ENCODE measurements around the gene GNAZ.

DNA sequence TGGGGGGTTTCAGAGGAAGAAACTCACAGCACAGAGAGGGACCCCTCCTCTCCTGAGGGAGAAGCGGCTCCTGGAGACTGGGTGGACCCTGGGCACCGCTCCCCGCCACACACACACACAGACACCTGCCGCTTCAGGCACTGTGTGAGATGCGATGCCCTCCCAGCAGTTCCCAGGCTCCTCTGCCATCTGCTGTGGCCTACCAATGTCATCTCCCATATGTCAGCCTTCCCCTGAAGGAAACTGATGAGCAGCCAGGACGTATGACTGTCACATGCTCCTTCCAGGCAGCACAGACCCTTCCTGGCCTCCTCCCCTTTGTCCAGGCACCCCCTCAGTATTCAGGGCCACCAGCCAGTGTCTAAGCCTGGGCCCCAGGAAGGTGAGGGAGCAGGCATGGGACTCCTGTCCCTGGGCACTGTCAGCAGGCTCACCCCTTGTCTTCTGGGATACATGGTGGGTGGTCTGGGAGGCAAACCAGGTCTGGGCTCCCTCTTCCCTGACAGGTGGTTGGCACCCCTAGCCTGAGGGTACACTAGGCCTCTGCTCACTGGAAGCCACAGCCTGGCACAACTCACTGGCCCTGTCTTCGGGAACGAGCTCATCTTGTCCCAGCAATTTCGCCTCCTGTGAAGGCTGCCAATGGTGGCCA lies 98.2 kb downstream of the GNAZ start:
- TF ChIP-seq, protein P1, sequence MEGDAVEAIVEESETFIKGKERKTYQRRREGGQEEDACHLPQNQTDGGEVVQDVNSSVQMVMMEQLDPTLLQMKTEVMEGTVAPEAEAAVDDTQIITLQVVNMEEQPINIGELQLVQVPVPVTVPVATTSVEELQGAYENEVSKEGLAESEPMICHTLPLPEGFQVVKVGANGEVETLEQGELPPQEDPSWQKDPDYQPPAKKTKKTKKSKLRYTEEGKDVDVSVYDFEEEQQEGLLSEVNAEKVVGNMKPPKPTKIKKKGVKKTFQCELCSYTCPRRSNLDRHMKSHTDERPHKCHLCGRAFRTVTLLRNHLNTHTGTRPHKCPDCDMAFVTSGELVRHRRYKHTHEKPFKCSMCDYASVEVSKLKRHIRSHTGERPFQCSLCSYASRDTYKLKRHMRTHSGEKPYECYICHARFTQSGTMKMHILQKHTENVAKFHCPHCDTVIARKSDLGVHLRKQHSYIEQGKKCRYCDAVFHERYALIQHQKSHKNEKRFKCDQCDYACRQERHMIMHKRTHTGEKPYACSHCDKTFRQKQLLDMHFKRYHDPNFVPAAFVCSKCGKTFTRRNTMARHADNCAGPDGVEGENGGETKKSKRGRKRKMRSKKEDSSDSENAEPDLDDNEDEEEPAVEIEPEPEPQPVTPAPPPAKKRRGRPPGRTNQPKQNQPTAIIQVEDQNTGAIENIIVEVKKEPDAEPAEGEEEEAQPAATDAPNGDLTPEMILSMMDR (IDR thresholded peaks at IDR 0.05; ENCODE audit: low read depth, low read length) = no peak
- TF ChIP-seq MYC (IDR thresholded peaks at IDR 0.05; ENCODE audit: low read depth, low read length) = no peak

Measured in NB4 (cell line).